OCI-LY1 (cell line): ENCODE results near the gene TSEN54.

ENCODE experiments used
- H2AFZ ChIP-seq: fragments of 200-600 bp; sonication (generic), shearing (Covaris generic); 2 replicates; pipeline ENCODE4 v1.6.0; 2014; ENCODE audit warnings: antibody characterized with exemption, mild to moderate bottlenecking, low read length
- H3F3A ChIP-seq: fragments of 200-600 bp; sonication (generic), shearing (Covaris generic); 2 replicates; pipeline ENCODE4 v1.6.0; 2014; ENCODE audit warnings: mild to moderate bottlenecking, antibody characterized with exemption, low read length, moderate library complexity; ENCODE audit not compliant: insufficient read depth
- H3K27ac ChIP-seq: fragments of 200-600 bp; sonication (generic); 2 replicates; pipeline ENCODE4 v1.5.1; 2014; ENCODE audit warnings: low read length, mixed run types, mild to moderate bottlenecking, low read depth; ENCODE audit not compliant: poor library complexity, severe bottlenecking
- H3K27me3 ChIP-seq: fragments of 200-600 bp; sonication (generic); 2 replicates; pipeline ENCODE4 v1.6.0; 2014; ENCODE audit warnings: antibody characterized with exemption, mild to moderate bottlenecking, low read length, moderate library complexity; ENCODE audit not compliant: insufficient read depth
- H3K36me3 ChIP-seq: fragments of 200-600 bp; sonication (generic); 2 replicates; pipeline ENCODE4 v1.6.1; 2014; ENCODE audit warnings: mild to moderate bottlenecking, antibody characterized with exemption, low read length, moderate library complexity, mixed read lengths; ENCODE audit not compliant: insufficient read depth
- H3K4me1 ChIP-seq: fragments of 200-600 bp; sonication (generic); 2 replicates; pipeline ENCODE4 v1.5.1; 2014; ENCODE audit warnings: mild to moderate bottlenecking, low read length, moderate library complexity; ENCODE audit not compliant: insufficient read depth, severe bottlenecking
- H3K4me2 ChIP-seq: fragments of 200-600 bp; sonication (generic), shearing (Covaris generic); 2 replicates; pipeline ENCODE4 v1.6.1; 2014; ENCODE audit warnings: low read length
- H3K4me3 ChIP-seq: fragments of 200-600 bp; sonication (generic); 2 replicates; pipeline ENCODE4 v1.5.1; 2014; ENCODE audit warnings: low read length, low read depth, mild to moderate bottlenecking, mixed read lengths; ENCODE audit not compliant: poor library complexity, severe bottlenecking
- H3K79me2 ChIP-seq: fragments of 200-600 bp; shearing (Covaris generic); 2 replicates; pipeline ENCODE4 v1.6.1; 2016; ENCODE audit warnings: mixed run types, low read length, mixed read lengths; ENCODE audit not compliant: insufficient read depth
- H3K9ac ChIP-seq: fragments of 200-600 bp; sonication (generic), shearing (Covaris generic); 2 replicates; pipeline ENCODE4 v1.6.1; 2014; ENCODE audit warnings: mild to moderate bottlenecking, low read length, mixed read lengths
- H3K9me2 ChIP-seq: fragments of 200-600 bp; sonication (generic), shearing (Covaris generic); 2 replicates; pipeline ENCODE4 v1.6.1; 2014; ENCODE audit warnings: low read depth, mild to moderate bottlenecking, low read length, mixed read lengths
- H3K9me3 ChIP-seq: fragments of 200-600 bp; shearing (Covaris generic); 2 replicates; pipeline ENCODE4 v1.6.1; 2014; ENCODE audit warnings: low read length, mixed read lengths
- H4K20me1 ChIP-seq: fragments of 200-600 bp; sonication (generic), shearing (Covaris generic); 2 replicates; pipeline ENCODE4 v1.6.0; 2016; ENCODE audit warnings: mild to moderate bottlenecking, low read length; ENCODE audit not compliant: insufficient read depth
- EZH2 ChIP-seq: fragments of 200-600 bp; sonication (generic), shearing (Covaris generic); IDR thresholded peaks from 2 replicates; pipeline ENCODE4 v1.8.0; 2017; ENCODE audit warnings: borderline replicate concordance, mixed run types, mild to moderate bottlenecking, antibody characterized with exemption, low read length, moderate library complexity, mixed read lengths
- TF ChIP-seq, protein P1 (sequence below): fragments of 200-600 bp; sonication (generic), shearing (Covaris generic); IDR thresholded peaks from 2 replicates; pipeline ENCODE4 v1.5.1; 2017; ENCODE audit warnings: mild to moderate bottlenecking, antibody characterized with exemption, low read length, moderate library complexity, mixed read lengths

Gene TSEN54

DNA sequence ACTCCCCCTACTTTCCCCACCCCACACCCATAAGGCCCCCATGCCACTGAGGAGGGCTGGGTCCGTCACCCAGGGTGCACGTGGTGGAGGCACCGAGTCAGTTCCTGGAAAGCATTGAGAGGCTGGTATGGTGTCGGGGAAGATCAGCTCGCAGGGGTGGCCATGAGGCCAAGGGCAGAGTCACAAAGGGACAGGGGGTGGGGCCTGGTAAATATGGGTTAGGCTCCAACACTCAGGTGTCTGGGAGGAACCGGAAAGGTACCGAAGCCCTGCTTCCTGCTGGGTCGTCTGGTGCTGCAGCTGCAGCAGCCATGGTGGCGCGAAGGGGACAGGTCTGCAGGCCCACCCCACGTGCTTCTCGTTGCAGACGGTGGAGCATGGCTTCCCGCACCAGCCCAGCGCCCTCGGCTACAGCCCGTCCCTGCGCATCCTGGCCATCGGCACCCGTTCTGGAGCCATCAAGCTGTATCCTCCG, 39.4 kb downstream of the TSEN54 start:
- H3K27me3 ChIP-seq = peaks cover 6% of the 10 kb centered on the region
- H3K9me3 ChIP-seq = no peaks in the 10 kb centered on the region
- H3K4me3 ChIP-seq = no peak overlapping the region
- H3K27ac ChIP-seq = no peak overlapping the region
- H3F3A ChIP-seq = no peaks in the 10 kb centered on the region
- H2AFZ ChIP-seq = no peak overlapping the region
- TF ChIP-seq EZH2 = no peak
- TF ChIP-seq, protein P1, sequence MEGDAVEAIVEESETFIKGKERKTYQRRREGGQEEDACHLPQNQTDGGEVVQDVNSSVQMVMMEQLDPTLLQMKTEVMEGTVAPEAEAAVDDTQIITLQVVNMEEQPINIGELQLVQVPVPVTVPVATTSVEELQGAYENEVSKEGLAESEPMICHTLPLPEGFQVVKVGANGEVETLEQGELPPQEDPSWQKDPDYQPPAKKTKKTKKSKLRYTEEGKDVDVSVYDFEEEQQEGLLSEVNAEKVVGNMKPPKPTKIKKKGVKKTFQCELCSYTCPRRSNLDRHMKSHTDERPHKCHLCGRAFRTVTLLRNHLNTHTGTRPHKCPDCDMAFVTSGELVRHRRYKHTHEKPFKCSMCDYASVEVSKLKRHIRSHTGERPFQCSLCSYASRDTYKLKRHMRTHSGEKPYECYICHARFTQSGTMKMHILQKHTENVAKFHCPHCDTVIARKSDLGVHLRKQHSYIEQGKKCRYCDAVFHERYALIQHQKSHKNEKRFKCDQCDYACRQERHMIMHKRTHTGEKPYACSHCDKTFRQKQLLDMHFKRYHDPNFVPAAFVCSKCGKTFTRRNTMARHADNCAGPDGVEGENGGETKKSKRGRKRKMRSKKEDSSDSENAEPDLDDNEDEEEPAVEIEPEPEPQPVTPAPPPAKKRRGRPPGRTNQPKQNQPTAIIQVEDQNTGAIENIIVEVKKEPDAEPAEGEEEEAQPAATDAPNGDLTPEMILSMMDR = no peak
- H3K4me2 ChIP-seq = no peak overlapping the region
- no peaks in the 10 kb centered on the region for H3K79me2 ChIP-seq
- H3K9me2 ChIP-seq = no peaks in the 10 kb centered on the region
- H3K4me1 ChIP-seq = no peaks in the 10 kb centered on the region
- no peaks in the 10 kb centered on the region for H4K20me1 ChIP-seq
- H3K9ac ChIP-seq = no peak overlapping the region
- no peaks in the 10 kb centered on the region for H3K36me3 ChIP-seq

DNA sequence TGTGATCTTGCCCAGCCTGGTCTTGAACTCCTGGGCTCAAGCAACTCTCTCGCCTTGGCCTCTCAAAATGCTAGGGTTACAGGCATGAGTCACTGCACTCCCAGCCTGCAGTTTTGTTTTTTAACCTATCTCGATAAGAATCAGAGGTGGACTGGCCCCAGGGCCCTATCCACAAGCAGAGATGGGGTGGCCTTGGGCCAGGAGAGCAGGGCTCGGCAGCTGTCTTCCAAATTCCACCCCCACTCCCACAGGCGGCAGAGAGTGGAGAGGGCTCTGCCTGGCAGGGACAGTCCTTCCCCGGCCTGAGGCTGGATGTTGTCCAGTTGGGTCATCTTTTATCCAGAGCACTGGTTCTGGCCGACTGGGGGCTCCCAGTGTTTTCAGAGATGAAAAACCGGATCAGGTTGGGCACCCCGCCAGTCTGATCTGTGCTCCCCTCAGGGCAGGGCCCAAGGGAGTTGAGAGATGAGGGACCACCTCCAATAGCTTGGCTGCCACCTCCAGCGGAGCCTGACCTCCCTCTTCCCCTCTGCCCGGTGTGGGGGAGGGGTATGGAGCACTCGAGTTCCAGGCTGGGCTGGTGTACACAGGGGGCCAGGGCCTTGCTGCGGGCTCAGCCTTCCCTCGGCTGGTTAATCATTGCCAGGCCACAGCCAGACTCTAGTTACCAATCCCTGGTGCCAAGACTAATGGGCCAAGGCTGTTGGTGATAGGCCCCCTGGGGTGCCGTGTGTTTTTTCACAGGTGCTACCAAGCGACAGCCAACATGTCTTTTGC, 40.9 kb downstream of the TSEN54 start:
- Histone ChIP-seq H3K9me2 (no peaks in the 10 kb centered on the region), H3K4me2 (no peak overlapping the region), H3K36me3 (no peaks in the 10 kb centered on the region), H3K9me3 (no peaks in the 10 kb centered on the region), H3K79me2 (no peaks in the 10 kb centered on the region), H3K4me3 (no peak overlapping the region), H3K27ac (no peak overlapping the region), H3K27me3 (peaks cover 6% of the 10 kb centered on the region), H3F3A (no peaks in the 10 kb centered on the region), H2AFZ (no peak overlapping the region), H3K4me1 (no peaks in the 10 kb centered on the region), H3K9ac (no peak overlapping the region), H4K20me1 (no peaks in the 10 kb centered on the region)
- TF ChIP-seq, protein P1 = no peak
- no peak for TF ChIP-seq EZH2

DNA sequence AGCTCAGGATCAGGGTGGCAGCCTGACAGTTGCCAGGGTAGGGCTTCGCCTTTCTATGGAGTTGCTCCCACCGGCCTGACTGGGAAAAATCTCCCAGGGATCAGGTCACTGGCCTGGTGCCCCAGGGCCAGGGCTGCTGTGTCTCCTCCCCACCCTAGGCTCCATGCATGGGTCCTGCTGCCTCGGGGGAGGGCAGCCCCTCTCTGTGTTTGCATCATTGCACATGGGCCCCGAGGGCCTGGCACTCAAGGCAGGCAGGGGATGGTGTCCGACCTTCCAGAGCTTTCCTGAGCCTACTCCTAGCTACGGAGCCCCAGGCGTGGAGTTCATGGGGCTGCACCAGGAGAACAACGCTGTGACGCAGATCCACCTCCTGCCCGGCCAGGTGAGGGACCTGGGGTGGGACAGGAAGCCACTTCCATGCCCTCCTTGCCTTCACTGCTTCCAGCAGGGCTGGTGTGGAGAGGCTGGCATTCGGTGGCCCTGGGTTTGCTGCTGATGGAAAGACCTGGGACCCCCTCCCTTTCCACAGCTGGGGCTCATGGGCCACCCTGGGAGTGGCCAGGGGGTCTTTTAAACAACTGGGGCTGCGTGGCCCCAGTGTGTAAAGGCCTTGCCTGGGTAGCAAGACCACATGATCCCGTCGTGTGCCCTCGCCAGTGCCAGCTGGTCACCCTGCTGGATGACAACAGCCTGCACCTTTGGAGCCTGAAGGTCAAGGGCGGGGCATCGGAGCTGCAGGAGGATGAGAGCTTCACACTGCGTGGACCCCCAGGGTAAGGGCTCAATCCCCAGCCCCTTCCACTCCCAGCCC, 41.7 kb downstream of the TSEN54 start:
- H3K36me3 ChIP-seq = no peaks in the 10 kb centered on the region
- H3K4me1 ChIP-seq = no peaks in the 10 kb centered on the region
- H3K27me3 ChIP-seq = peaks cover 6% of the 10 kb centered on the region
- no peak overlapping the region for H3K9ac ChIP-seq
- H3K9me2 ChIP-seq = no peaks in the 10 kb centered on the region
- no peaks in the 10 kb centered on the region for H4K20me1 ChIP-seq
- H3F3A ChIP-seq = no peaks in the 10 kb centered on the region
- no peak overlapping the region for H2AFZ ChIP-seq
- TF ChIP-seq, protein P1 = no peak
- no peak for TF ChIP-seq EZH2
- H3K9me3 ChIP-seq = no peaks in the 10 kb centered on the region
- no peak overlapping the region for H3K4me3 ChIP-seq
- H3K27ac ChIP-seq = no peak overlapping the region
- H3K4me2 ChIP-seq = no peak overlapping the region
- no peaks in the 10 kb centered on the region for H3K79me2 ChIP-seq
